ENCODE results near the gene NT5C1A. TPM values are rescaled to one million over a fixed set of nuclear protein-coding genes. Genes with fewer than 3 reads are reported as not detected.

Gene NT5C1A
- total RNA-seq, 1 experiment from 2014 or later = not detected

DNA sequence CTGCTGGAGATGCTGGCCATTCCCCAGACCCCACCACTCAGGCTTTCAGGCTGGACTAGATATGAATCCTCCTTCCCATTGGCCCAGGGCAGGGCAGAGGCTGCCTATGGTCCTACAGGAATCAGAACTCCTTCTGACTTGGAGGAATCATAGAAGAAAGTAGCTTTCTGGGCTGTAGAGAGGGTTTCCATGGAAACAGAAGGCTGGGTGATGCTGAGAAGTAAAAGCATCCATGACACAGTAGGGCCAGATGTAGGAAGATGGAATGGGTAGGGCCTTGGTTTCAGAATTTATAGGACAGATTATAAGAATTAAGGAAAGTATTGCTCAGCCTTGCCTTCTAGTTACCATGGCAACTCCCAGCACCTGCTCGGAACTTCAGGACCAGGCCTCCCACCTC, 9.0 kb downstream of the NT5C1A start:
- no peak for DNase-seq (ENCODE audit: low spot score)

DNA sequence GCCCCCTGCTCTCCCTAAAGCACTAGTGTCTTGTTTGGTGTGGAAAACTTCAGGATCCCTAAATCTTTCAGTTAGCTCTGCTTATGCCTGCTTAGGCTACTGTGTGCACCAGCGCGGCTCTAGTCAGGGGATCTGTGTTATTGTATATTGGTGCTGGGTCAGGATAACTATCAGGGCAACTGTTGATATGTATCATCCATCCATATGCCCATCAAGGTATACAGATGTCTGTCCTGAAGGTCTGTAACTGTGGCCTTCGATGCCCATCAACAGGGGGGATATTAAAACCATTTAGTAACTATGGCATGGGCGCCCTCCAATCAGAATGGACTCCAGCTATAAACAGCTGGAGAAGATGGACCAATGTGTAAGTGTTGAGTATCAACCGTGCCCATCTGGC, 12.4 kb downstream of the NT5C1A start:
- no peak for DNase-seq (ENCODE audit: low spot score)

DNA sequence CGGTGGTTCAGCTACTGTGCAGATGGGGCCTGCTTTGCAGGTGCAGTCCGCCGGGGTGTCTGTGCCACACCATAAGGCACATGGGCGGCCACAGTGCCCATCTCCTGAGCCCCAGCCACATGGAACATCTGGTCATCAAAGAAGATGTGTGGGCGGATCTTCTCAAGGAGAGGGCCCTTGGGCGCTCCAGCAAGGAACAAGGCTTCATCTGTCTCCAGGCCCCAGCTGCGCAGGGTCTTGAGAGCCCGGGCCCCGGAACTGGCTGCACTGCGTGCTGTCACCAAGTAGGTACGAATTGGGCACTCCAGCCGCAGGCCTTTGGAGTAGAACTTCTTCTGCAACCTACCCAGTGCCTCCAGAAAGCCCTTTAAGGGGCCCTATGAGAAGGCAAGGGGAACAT, 12.8 kb downstream of the NT5C1A start:
- no peak for DNase-seq (ENCODE audit: low spot score)

DNA sequence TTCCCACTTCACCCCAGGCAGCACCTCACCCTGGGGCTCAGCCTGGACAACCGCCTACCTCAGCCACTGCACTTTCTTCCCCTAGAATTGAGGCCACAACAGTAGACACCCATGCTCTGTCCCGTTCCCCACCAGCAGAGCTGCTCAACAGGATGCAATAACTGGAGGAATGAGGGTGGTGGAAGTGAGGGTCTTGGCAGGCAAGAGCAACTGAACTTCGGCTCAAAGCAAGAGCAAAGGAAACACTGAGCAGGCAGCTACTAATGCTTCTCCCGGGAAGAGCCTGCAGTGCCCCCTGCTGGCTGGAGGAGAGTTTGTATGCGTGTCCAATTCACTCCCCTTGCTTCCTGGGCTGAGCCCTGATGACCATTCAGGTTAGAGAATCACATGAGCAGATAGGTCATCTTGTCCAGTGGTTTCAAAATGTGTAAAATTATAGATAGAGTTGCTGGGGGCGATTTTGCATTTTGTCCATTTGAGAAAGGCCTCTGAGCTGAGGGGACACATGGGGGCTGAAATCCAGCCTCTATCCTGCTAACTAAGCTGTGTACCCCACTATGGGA, 13.9 kb downstream of the NT5C1A start:
- DNase-seq (ENCODE audit: low spot score) = peak; percentile 73

GRCh38 chr1:39657402-39657801, 14.5 kb downstream of the NT5C1A start:
- DNase-seq (ENCODE audit: low spot score) = no peak

- no peak for DNase-seq (ENCODE audit: low spot score)
Observed at GRCh38 chr1:39656391-39656790, 15.5 kb downstream of the NT5C1A start.

DNA sequence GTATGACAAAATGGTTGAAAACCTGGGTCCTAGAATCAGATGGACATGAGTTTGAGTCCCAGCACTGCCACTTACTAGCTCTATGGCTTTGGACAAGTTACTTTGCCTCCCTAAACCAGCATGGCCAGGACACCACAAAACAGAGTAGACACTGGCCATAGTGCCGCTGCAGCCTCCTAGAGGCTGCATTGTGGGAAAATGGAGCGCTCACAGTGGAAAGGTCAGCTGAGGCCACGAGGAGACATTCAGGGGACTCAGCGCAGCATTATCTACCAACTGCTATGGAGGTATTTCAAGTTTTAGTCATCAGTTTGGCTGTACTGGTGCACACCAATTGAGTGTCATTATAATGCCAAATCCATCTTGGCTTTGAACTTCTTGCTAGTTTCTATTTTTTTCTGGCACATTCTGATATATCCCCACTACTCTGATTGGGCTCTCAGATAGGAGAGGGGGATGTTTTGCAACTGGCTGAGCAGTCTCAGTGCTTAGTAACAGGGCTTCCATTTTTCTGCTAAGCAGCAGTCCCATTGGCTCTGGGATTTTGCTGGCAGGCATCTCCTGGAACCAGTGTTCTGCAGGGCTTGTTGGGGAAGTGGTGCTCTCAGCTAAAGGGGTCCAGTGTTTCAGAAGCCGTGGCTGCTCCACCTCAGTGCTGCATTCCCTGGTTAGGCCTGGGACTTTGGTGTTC, 16.2 kb downstream of the NT5C1A start:
- DNase-seq (ENCODE audit: low spot score) = no peak

GRCh38 chr1:39654291-39654690, 17.6 kb downstream of the NT5C1A start:
- no peak for DNase-seq (ENCODE audit: low spot score)

DNA sequence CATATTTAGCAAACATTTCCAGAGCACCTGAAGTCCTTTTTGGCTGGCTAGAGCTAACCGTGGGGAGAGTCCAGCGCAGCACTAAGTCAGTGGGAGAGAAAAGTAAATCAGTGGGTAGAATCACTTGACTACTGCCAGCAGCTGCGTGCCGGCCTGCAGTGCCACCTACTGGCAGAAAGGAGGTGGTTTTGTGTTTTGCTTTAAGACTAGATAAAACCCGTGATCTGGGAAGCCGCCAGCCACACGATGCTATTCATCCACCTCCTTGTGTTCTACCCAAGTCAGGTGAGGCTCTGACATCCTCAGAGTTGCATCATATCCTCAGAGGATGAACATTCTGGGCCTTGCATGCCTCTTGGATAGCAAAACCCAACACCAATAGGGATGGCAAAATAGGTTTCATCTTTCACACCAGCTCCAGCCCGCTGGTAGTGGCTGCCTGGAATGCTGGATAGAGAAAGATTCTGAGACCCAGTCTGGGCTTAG, 18.3 kb downstream of the NT5C1A start:
- DNase-seq (ENCODE audit: low spot score) = peak; percentile 72

- DNase-seq (ENCODE audit: low spot score) = no peak
Observed at GRCh38 chr1:39652554-39652953, 19.4 kb downstream of the NT5C1A start.

- DNase-seq (ENCODE audit: low spot score) = no peak
Observed at GRCh38 chr1:39652105-39652504, 19.8 kb downstream of the NT5C1A start.

GRCh38 chr1:39650431-39650830, 21.5 kb downstream of the NT5C1A start:
- DNase-seq (ENCODE audit: low spot score) = no peak

DNA sequence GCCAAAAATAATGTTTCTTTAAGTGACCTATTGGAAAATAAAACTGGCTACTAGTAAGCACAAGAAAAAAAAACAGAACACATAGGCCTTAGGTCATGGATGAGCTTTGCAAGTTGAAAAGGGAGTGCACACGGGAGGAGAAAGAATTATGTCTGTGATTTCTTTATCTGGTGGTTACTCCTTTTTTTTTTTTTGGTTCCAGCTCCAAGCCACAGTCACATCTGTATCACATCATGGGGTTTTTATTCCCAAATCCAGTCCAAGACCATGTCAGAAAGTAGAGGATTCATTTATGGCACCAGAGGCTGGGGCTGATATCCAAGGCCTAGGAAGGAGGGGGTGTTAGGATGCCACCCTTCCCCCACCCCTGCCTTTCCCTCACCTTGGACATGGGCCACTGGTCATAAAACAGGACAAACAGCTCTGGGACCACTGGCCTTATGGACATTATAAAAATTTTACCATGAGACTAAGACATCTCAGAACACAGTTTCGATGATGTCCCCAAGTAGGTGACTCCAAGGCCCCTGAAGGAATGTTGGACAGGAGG, 22.2 kb downstream of the NT5C1A start:
- no peak for DNase-seq (ENCODE audit: low spot score)

GRCh38 chr1:39648496-39648895, 23.4 kb downstream of the NT5C1A start:
- no peak for DNase-seq (ENCODE audit: low spot score)

- DNase-seq (ENCODE audit: low spot score) = no peak
Observed at GRCh38 chr1:39647247-39647646, 24.7 kb downstream of the NT5C1A start.

DNA sequence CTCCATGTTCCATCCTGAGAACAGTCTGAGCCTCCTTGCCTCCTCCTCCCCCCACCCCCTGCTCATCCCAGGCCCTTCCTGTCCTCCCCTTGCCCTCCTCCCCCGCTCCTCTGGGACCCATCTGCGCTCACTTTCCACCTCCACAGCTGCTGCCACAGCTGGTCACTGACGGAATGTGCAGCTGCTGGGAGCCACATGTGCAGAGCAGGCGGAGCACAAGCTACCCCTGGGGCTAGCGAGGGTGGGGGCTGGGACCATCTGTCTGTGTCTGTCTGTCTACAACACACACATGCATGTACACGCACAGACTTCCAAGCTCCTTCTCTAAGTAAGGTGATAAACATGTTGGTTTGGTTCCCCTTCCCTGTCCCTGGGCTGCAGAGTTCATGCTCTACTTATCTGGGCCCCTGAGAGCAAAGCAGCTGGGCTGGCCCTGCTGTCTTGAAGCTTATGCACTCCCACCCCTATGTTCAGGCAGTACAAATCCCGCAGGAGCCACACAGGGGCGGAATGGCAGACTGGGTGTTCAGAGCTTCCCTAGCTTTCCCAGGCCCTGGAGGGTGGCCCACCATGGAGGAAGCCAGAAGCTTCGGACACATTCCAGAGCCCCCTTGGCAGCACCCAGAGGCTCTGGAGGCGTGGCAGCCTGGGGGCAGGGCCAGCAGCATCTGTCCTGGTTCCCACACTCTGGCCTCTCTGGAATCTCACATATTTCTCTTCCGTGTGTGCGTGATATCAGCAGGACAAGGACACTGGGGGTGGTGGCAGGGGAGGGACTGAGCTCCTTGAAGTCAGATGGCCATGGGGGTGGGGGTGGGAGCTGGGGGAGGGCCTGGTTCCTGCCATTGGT, 25.4 kb downstream of the NT5C1A start:
- no peak for DNase-seq (ENCODE audit: low spot score)

DNA sequence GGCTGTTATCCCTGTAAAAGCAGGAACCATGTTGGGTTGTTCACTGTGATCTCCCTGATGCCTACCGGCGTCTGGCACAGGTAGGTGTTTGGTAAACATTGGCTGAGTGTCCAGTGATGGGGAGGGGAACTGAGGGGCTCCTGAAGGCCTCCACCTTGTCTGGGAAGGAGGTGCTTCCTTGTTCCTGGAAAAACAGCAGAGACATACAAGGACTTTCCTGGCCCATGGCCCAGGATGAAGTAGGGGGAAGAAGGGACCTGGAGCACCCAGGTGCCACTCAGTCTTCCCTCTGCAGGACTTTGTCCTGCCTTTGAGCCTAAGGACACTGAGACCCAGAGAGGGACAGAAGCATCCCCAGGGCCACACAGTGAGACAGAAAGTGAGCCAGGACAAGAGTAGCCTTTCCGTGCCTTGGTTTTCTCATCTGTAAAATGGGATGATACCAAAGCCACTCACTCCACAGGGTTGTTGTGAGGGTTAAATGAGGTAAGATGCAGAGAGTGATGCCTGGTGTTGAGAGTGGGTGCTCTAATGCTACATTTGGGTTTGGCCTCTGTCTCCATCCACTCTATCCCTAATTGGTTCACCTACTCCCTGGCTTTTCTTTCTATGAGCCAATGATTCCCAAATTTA, 26.4 kb downstream of the NT5C1A start:
- DNase-seq (ENCODE audit: low spot score) = no peak

GRCh38 chr1:39643705-39644104, 28.2 kb downstream of the NT5C1A start:
- no peak for DNase-seq (ENCODE audit: low spot score)

DNA sequence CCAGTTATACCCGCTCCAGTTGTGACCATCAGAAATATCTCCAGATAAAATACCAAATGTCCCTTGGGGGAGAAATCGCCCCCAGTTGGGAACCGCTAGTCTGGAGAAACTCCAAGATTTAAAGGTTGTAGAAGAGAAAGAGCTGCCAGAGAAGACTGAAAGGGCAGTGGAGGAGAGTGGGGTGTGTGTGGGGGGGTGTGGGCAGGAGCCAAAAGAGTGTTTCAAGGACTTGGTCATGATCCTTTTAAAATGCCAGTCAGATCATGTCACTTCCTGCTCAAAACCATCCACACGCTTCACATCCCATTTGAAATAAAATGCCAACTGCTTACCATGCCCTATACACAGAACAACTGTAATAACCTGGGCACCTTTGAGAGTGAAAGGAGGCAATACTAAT, 29.1 kb downstream of the NT5C1A start:
- no peak for DNase-seq (ENCODE audit: low spot score)

GRCh38 chr1:39640861-39641260, 31.0 kb downstream of the NT5C1A start:
- no peak for DNase-seq (ENCODE audit: low spot score)

DNA sequence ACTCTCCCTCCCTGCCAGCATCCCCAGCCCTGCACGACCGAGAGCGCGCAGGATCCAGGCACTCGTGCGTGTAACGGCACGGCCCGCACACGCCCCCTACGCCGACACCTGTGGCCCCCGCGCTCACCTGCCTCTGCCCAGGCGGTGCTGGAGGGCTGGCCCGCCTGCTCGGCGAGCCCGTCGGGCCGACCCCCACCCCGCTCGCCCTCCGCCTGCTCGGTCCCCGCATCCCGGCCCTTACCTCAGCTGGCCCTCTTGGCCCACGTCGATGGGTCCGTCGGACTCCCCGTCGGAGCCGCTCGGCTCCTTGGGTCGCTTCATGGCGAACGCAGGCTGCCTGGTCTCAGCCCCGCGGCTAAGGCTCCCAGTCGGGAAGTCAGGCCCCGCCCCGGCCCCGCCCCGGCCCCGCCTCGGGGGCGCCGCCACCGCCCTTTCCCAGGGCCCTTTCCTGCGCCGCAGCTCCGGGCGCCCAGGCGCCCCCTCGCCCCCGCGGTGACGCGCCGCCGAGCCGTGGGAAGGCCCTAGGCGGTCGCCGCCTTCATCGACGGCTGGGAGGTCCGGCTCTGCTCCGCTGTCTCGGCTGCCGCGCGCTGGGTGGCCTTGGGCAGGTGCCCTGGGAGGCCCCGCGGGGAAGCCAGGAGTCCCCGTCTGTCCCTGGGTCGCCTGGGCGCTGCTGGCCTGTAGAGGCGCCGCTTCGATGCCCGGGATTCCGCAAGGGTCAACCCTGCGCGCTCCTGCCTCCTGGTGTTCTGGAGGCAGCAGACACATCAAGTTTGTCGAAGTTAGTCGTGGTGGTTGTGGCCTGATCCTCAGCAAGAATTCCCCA, 32.4 kb downstream of the NT5C1A start, which contains the start of gene HEYL:
Gene HEYL, minus strand, starts transcription at position 339 of the 826 bp plus-strand sequence. Its CDS starts 18 bp downstream, at position 321.
- peak; percentile 42 for DNase-seq (ENCODE audit: low spot score)
